Esophagus squamous epithelium (tissue), 5 donors: Measurements from ENCODE around the gene IP6K2. TPM values are rescaled to one million over a fixed set of nuclear protein-coding genes. Genes with fewer than 3 reads are reported as not detected.
A peak's percentile ranks its signal among the peaks of the same experiment; 100 is the strongest.

Source experiments
- DNase-seq: peaks from one replicate; lab custom pipeline; 2025; lab: John Stamatoyannopoulos, UW
- H3K27ac ChIP-seq, 4 donors: fragments of 200-600 bp; sonication (generic); one replicate each; pipeline ENCODE4 v1.5.1; 2016 to 2019; ENCODE audit warnings: mild to moderate bottlenecking in 1 of 4
- H3K27me3 ChIP-seq, 4 donors: fragments of 200-600 bp; sonication (generic); 1 replicate in 3 of 4; 2 replicates in 1 of 4; pipeline versions ENCODE4 v1.5.1 to v1.6.0; 2017 to 2021; ENCODE audit warnings: antibody characterized with exemption in 1 of 4
- H3K36me3 ChIP-seq, 3 donors: fragments of 200-600 bp; sonication (generic); one replicate each; pipeline ENCODE4 v1.5.1; 2016 to 2019
- H3K4me1 ChIP-seq, 3 donors: fragments of 200-600 bp; sonication (generic); one replicate each; pipeline ENCODE4 v1.5.1; 2017 to 2019
- H3K4me3 ChIP-seq, 4 donors: fragments of 200-600 bp; sonication (generic); 1 replicate in 3 of 4; 2 replicates in 1 of 4; pipeline ENCODE4 v1.5.1; 2016 to 2019; ENCODE audit warnings: mild to moderate bottlenecking in 2 of 4, moderate library complexity in 1 of 4
- H3K9me3 ChIP-seq, 3 donors: fragments of 200-600 bp; sonication (generic); one replicate each; pipeline ENCODE4 v1.5.1; 2016 to 2019
- CTCF ChIP-seq, 6 experiments: fragments of 450-650 bp in 4 of 6; fragments of 200-600 bp in 2 of 6; sonication (generic) in 2 of 6; IDR thresholded peaks; one replicate each; pipeline ENCODE4 v1.5.1; 2016 to 2019; ENCODE audit warnings: antibody characterized with exemption in 6 of 6, mild to moderate bottlenecking in 4 of 6, moderate library complexity in 4 of 6
- POLR2A ChIP-seq, 4 donors: fragments of 450-650 bp; IDR thresholded peaks; one replicate each; pipeline ENCODE4 v1.6.1; 2017; ENCODE audit warnings: antibody characterized with exemption in 4 of 4, mild to moderate bottlenecking in 4 of 4, moderate library complexity in 3 of 4
- WGBS, 2 donors: methylation state at CpG; one replicate each; pipeline ENCODE4 v1.1.5; 2018; 5-methylcytosine and 5-hydroxymethylcytosine counted together
- intact Hi-C: fragments of 100-400 bp; cut with DNase I; formaldehyde crosslinking; loops from one replicate; pipeline ENCODE4 v1.15.0; 2022
- total RNA-seq, 4 donors: library from RNA; depleted of rRNA; stranded (reverse); fragments of >200 nt; gene quantifications; one replicate each; pipeline ENCODE4 v1.1.0, GENCODE V29; 2016
- donor health status: DM: yes; HTN: yes; CAD: no.

IP6K2 gene
- total RNA-seq, 4 donors from 2014 or later = 52.1 to 94.6 (median 67.9) TPM

GRCh38 chr3:48685603-48686511, 31.2 kb downstream of the IP6K2 start, which contains the start of gene NCKIPSD:
TSS of gene NCKIPSD (minus strand) at chr3:48685915. CDS start at chr3:48685807, 108 bp downstream.
- Histone ChIP-seq H3K27ac (peak within 1 kb of the TSS; percentile 88 to 93 (median 92)), H3K4me3 (peak within 1 kb of the TSS; percentile 69 to 93 (median 82)), H3K4me1 (peaks cover 28 to 36% (median 29%) of the 10 kb centered on the region in 3 donors), H3K27me3 (no peaks in the 10 kb centered on the region), H3K9me3 (no peaks in the 10 kb centered on the region), H3K36me3 (peaks cover 16 to 59% (median 40%) of the 10 kb centered on the region in 3 donors)
- intact Hi-C loops = no loop called here
- WGBS, 2 donors = 0 to 8% methylated on average over 4 to 12 of the region's 97 CpGs
- TF ChIP-seq POLR2A (IDR thresholded peaks at IDR 0.05) (peak in 2 of 4 donors; percentile 53 to 87), CTCF (IDR thresholded peaks at IDR 0.05) (peak; percentile 73 to 94 (median 84))
- DNase-seq = peak; percentile 43

- Histone ChIP-seq H3K36me3 (peaks cover 14 to 59% (median 41%) of the 10 kb centered on the region in 3 donors), H3K27ac (peak overlapping the region; percentile 88 to 93 (median 92)), H3K4me1 (peaks cover 28 to 36% (median 29%) of the 10 kb centered on the region in 3 donors), H3K9me3 (no peaks in the 10 kb centered on the region), H3K27me3 (no peaks in the 10 kb centered on the region), H3K4me3 (peak overlapping the region; percentile 69 to 93 (median 82))
- WGBS, 2 donors = 22 to 25% methylated on average over 4 to 6 of the region's 13 CpGs
- intact Hi-C loops = no loop called here
- DNase-seq = no peak
- TF ChIP-seq CTCF (IDR thresholded peaks at IDR 0.05) (peak in 1 of 6 experiments; percentile 55), POLR2A (IDR thresholded peaks at IDR 0.05) (no peak)
Observed at GRCh38 chr3:48685293-48685602, 31.8 kb downstream of the IP6K2 start.

GRCh38 chr3:48684480-48685143, 32.4 kb downstream of the IP6K2 start:
- H3K4me3 ChIP-seq = peak overlapping the region; percentile 69 to 93 (median 82)
- no peaks in the 10 kb centered on the region for H3K9me3 ChIP-seq
- intact Hi-C loops = no loop called here
- 17 to 67% methylated on average over 1 of the region's 7 CpGs for WGBS, 2 donors
- TF ChIP-seq POLR2A (IDR thresholded peaks at IDR 0.05) = no peak
- no peak for TF ChIP-seq CTCF (IDR thresholded peaks at IDR 0.05)
- H3K36me3 ChIP-seq = peaks cover 11 to 59% (median 41%) of the 10 kb centered on the region in 3 donors
- DNase-seq = no peak
- peak overlapping the region in 2 of 4 donors; percentile 88 to 92 for H3K27ac ChIP-seq
- H3K27me3 ChIP-seq = no peaks in the 10 kb centered on the region
- H3K4me1 ChIP-seq = peaks cover 28 to 36% (median 29%) of the 10 kb centered on the region in 3 donors

- peaks cover 10 to 59% (median 36%) of the 10 kb centered on the region in 3 donors for H3K36me3 ChIP-seq
- peak overlapping the region in 2 of 4 donors; percentile 87 to 93 for H3K4me3 ChIP-seq
- WGBS, 2 donors = 67 to 78% methylated on average over 8 of the region's 8 CpGs
- H3K27me3 ChIP-seq = no peaks in the 10 kb centered on the region
- no peaks in the 10 kb centered on the region for H3K9me3 ChIP-seq
- TF ChIP-seq CTCF (IDR thresholded peaks at IDR 0.05) (no peak), POLR2A (IDR thresholded peaks at IDR 0.05) (no peak)
- intact Hi-C loops = no loop called here
- DNase-seq = no peak
- H3K27ac ChIP-seq = peak overlapping the region in 2 of 4 donors; percentile 11 to 88
- peaks cover 28 to 36% (median 29%) of the 10 kb centered on the region in 3 donors for H3K4me1 ChIP-seq
Observed at GRCh38 chr3:48684054-48684349, 33.0 kb downstream of the IP6K2 start.
